Stimulated activated CD8-positive, alpha-beta memory T cell treated with anti-CD3 and anti-CD28 coated beads, Interleukin-4, amount 100 ng/mL, for 1 hour (primary cell): Measurements from ENCODE around the gene DISP1.

Experiments used
- DNase-seq, 2 donors: peaks; one replicate each; pipeline ENCODE4 v3.0.0-alpha.2; 2020; ENCODE audit warnings: low read depth in 2 of 2, low spot score in 1 of 2

The DISP1 gene

GRCh38 chr1:222814536-222815439, at the start of gene DISP1:
DISP1 (plus strand) TSS chr1:222815039; CDS start chr1:222942824, 127,785 bp downstream.
- DNase-seq = peak; percentile 43 to 47

- no peak for DNase-seq
These were observed 47.7 kb upstream of the DISP1 start for GRCh38 chr1:222767152-222767571.

DNA sequence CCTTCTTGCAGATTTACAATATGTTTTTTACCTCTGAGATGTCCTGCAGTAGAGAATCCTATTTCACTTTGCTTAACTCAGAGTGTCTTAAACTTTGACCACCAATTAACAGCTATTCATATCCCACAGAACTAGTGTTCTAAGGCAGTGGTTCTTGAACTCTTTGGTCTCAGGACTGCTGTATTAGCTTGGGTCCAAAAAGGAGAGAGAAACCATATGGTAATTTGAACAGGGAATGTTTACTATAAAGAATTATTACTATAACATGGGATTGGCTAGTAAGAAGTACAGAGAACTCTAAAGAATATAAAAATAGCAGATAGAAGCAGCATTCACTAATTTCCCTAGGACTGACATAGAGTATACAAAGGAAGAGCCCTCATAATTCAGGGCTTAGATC, 46.2 kb upstream of the DISP1 start:
- no peak for DNase-seq

DNA sequence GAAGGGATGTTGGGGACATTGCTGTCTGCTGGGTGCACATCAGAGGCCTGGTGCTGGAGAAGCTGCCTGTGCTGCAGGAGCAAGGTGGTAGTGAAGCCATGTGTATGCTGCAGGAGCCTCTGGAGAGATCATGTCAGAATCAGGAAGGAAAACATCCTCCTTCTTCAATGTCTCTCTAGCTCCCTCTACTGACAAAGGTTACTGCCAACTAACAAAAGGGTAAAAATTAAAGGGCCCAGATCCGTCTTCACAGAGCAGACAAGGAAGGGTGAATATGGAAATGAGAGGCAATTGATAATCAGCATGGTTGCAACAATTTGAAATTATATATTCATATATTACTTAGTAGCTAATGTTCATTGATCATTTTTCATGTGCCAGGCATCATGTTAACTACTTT, 45.7 kb upstream of the DISP1 start:
- no peak for DNase-seq

- no peak for DNase-seq
These were observed 44.7 kb upstream of the DISP1 start for GRCh38 chr1:222769971-222770620.

- no peak for DNase-seq
These were observed 41.9 kb upstream of the DISP1 start for GRCh38 chr1:222772996-222773379.

GRCh38 chr1:222777463-222777862, 37.4 kb upstream of the DISP1 start:
- DNase-seq = no peak

DNA sequence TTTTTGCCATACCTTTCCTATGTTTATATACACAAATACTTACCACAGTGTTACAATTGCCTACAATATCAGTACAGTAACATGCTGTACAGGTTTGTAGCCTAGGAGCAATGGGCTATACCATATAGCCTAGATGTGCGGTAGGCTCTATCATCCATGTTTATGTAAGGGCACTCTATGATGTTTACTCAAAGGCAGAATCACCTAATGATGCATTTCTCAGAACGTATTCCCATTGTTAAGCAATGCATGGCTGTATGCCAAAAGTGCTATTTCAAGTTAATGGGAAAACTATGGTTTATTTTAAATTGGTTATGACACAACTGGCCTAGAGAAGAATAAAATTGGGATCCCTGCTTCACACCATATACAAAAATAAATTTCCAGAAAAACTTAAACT, 36.9 kb upstream of the DISP1 start:
- DNase-seq = no peak

DNA sequence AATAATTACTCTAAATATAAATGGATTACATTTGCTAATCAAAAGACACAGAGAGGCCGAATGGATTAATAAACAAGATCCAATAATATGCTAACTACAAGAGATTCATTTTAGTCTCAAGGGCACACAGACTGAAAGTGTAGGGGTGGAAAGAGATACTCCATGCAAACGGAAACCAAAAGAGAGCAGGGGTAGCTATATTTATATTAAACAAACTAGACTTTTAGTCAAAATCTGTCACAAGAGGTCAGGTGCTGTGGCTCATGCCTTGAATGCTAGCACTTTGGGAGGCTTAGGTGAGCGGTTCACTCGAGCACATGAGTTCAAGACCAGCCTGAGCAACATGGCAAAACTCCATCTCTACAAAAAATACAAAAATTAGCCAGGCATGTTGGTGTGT, 33.6 kb upstream of the DISP1 start:
- no peak for DNase-seq

DNA sequence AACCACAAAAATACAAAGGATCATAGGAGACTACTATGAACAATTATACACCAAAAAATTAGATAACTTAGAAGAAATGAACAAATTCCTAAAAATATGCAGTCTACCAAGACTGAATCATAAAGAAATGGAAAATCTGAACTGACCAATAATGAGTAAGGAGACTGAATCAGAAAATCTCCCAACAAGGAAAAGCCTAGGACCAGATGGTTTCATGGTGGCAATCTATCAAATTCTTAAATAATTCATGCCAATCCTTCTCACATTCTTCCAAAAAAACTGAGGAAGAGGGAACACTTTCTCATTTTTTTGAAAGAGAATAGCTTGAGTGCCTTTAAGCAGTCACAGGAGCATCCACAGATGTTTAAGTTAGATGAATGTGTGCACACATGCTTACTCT, 31.8 kb upstream of the DISP1 start:
- no peak for DNase-seq

DNA sequence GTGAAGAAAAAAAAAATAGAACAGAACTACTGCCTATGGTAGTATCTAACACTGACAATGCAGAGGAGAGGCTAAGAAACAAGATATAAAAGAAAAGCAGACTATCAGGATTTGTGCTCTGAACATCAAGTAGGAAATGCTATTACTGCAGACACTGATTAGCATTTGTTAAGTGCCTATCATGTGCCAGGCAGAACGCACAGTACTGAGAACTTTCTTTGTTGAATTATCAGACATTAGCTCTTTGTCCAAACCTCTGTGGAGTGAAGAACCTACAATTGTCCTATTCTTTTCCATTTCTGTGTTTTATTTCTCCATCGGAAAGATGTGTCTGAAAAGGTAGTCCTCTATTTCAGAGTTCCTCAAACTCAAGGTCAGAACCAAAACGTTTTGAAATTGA, 30.5 kb upstream of the DISP1 start:
- DNase-seq = no peak

DNA sequence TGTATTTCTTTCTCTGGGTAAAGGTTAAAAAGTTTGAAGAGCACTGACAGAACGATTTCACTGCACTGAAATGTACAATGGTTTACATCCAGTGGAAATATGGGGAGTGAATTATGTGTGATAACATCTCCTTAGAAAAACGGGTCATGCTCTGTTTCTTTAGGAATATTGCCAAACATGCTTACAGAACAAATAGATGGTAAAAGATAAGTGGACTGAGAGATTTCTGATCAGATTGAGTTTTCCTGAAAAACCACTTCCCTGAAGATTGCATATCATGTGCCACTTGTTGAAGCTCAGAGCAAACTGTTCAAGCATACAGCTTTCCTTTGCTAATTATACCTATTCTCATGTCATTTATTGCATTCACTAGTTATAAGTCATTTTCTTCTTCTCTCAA, 29.9 kb upstream of the DISP1 start:
- no peak for DNase-seq

DNA sequence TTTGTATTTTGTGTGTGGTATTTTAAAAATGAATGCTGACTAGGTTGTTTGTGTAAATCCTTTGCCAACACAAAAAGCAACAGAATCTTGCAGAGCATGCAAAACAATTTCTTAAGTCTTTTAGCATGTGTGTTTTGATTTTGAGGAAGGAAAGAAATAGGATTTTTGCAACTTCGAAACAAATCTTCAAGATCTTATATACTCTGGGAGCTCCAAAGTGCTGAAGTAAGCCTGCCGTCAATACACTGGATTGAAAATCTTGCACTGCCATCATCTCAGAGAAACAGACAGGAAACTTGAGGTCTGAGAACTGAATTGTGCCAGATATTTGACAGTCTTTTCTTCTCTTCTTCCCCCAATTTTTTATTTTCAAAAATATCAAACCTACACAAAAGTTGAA, 29.3 kb upstream of the DISP1 start:
- no peak for DNase-seq

- DNase-seq = no peak
These were observed 28.7 kb upstream of the DISP1 start for GRCh38 chr1:222786121-222786520.

DNA sequence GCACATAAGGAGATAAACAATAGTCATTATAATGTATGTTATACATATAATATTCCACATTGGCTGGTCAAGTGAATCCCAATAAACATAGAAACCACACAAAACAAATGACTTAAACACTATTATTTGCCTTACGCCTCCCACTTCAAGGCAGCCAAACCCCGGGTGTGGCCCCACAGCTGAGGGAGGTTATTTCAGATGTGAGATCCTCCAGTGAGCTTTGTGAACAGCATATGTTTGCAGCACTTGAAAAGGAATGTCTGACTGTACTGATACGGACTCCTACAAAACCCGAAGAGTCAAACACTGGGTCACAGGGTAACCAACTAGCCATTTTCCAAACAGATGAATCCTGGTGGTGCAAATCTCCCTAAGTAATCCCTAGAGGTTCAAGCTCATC, 27.1 kb upstream of the DISP1 start:
- no peak for DNase-seq

DNA sequence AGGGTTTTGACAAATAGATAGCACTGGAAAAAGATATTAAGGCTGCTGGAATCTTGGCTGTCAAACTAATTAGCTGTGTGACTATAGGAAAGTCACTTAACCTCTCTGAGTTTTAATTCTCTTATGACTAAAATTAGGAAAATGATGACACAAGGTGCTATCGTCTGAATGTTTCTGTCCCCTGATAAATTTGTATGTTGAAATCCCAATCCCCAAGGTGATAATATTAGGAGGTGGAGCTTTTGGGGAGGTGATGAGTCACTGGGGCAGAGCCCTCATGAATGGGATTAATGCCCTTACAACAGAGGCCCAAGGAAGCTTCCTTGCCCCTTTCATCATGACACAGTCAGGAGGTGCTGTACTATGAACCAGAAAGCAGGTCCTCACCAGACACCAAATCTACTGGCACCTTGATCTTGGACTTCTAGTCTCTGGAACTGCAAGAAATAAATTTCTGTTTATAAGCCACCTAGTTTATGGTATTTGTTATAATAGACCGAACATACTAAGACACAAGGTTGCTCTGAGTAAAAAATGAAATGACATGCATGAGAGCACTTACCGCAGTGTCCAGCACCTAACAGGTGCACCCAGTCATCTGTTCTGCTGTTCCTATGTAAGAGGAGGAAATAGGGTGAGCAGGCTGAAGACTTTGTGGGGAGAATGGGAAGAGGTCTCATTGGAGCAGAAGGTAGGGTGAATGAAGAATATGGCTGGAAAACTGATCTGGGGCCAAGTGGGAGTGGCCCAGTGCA, 26.3 kb upstream of the DISP1 start:
- DNase-seq = no peak

- DNase-seq = no peak
These were observed 24.7 kb upstream of the DISP1 start for GRCh38 chr1:222790115-222790514.

- no peak for DNase-seq
These were observed 24.3 kb upstream of the DISP1 start for GRCh38 chr1:222790520-222790919.

DNA sequence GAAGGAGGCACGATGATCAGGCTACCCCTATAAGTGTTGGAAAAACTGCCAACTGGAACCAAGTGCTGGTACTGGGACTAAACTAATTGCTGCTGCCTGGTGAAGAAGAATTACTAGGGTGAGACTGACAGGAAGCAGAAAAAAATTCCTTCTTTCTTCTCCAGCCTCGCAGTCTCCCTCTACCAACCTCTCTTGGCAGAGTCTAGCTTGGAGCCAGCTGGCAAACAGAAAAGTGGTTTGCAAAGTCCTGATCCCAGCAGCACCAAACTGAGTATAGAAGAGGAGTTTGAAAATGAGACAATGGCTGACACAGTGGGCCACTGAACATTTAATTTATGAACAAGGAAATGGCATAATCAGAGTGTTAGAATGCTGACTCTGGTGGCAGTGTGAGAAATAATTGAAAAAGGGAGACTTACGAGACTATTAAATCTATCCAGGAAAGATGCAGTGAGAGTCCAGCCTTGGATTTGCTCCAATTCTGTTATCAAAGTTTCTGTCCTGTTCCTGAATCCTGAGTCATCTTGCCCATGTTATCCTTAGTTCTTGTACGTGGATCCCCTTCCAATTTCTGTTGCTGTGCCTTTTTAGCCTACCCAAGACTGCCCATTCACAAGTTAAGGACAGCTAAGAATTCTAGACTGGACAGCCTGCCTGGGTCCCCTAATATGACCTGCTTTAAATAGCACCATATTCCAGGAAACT, 23.7 kb upstream of the DISP1 start:
- no peak for DNase-seq

- DNase-seq = no peak
These were observed 22.1 kb upstream of the DISP1 start for GRCh38 chr1:222792744-222793143.
